Thymus (tissue), 11 donors: ENCODE data around the gene PRKAG3. TPM values are rescaled to one million over a fixed set of nuclear protein-coding genes. Genes with fewer than 3 reads are reported as not detected.

Source experiments
- DNase-seq, 9 donors: peaks; one replicate each; pipeline ENCODE4 v3.0.0-alpha.2; 2013; ENCODE audit warnings: low spot score in 9 of 9, low read depth in 6 of 9, missing footprints in 1 of 9
- H3K27ac ChIP-seq, 2 donors: one replicate each; pipeline ENCODE4 v1.5.1; 2013; ENCODE audit warnings: control low read depth in 1 of 2, low read depth in 1 of 2, low read length in 1 of 2, mild to moderate bottlenecking in 1 of 2, moderate library complexity in 1 of 2
- H3K27me3 ChIP-seq, 2 donors: one replicate each; pipeline ENCODE4 v1.5.1; 2013; ENCODE audit warnings: low read length in 1 of 2; ENCODE audit not compliant: control insufficient read depth in 2 of 2, insufficient read depth in 1 of 2
- H3K36me3 ChIP-seq, 2 donors: one replicate each; pipeline ENCODE4 v1.5.1; 2013; ENCODE audit warnings: low read length in 1 of 2, mild to moderate bottlenecking in 1 of 2, moderate library complexity in 1 of 2; ENCODE audit not compliant: control insufficient read depth in 2 of 2, insufficient read depth in 2 of 2
- H3K4me1 ChIP-seq, 2 donors: one replicate each; pipeline ENCODE4 v1.5.1; 2013; ENCODE audit warnings: low read length in 2 of 2; ENCODE audit not compliant: control insufficient read depth in 2 of 2, insufficient read depth in 2 of 2
- H3K4me3 ChIP-seq, 2 donors: one replicate each; pipeline ENCODE4 v1.5.1; 2013; ENCODE audit warnings: low read length in 2 of 2, control low read depth in 1 of 2, mild to moderate bottlenecking in 1 of 2
- H3K9me3 ChIP-seq, 2 donors: one replicate each; pipeline ENCODE4 v1.5.1; 2013; ENCODE audit warnings: low read length in 1 of 2, mild to moderate bottlenecking in 1 of 2; ENCODE audit not compliant: control insufficient read depth in 2 of 2, insufficient read depth in 1 of 2
- WGBS: extraction: QIAGEN DNeasy Blood & Tissue Kit; methylation state at CpG from one replicate; pipeline ENCODE4 v1.1.7; 2013; 5-methylcytosine and 5-hydroxymethylcytosine counted together
- polyA plus RNA-seq: library from polyadenylated mRNA; stranded (reverse); fragments of 200-250 nt; gene quantifications from one replicate; pipeline ENCODE4 v1.2.3, GENCODE V29; 2013
- total RNA-seq: library from RNA; stranded (reverse); fragments of 120-200 nt; gene quantifications from one replicate; pipeline ENCODE4 v1.2.4, GENCODE V29; 2013
- donor health status: healthy.

PRKAG3 gene
- total and polyA plus RNA-seq, 2 donors, result 0.07 TPM; not detected in 1

GRCh38 chr2:218865999-218866398 is 34.4 kb upstream of the PRKAG3 start:
- H3K27me3 ChIP-seq, result peaks cover 26 to 93% of the 10 kb centered on the region in 2 donors
- WGBS, result 67% methylated on average over 6 of the region's 6 CpGs
- H3K27ac ChIP-seq, result no peak overlapping the region
- no peaks in the 10 kb centered on the region for H3K36me3 ChIP-seq
- no peak overlapping the region for H3K4me3 ChIP-seq
- DNase-seq, result no peak
- no peaks in the 10 kb centered on the region for H3K9me3 ChIP-seq
- peaks cover 0 to 3% of the 10 kb centered on the region in 2 donors for H3K4me1 ChIP-seq

- no peak overlapping the region for H3K4me3 ChIP-seq
- peaks cover 0 to 3% of the 10 kb centered on the region in 2 donors for H3K9me3 ChIP-seq
- H3K27ac ChIP-seq, result no peak overlapping the region
- H3K4me1 ChIP-seq, result peaks cover 0 to 5% of the 10 kb centered on the region in 2 donors
- H3K27me3 ChIP-seq, result peaks cover 26 to 93% of the 10 kb centered on the region in 2 donors
- 93% methylated on average over 4 of the region's 4 CpGs for WGBS
- no peak for DNase-seq
- H3K36me3 ChIP-seq, result no peaks in the 10 kb centered on the region
Measured at GRCh38 chr2:218865396-218865795, 33.8 kb upstream of the PRKAG3 start.

GRCh38 chr2:218863021-218863520 is 31.5 kb upstream of the PRKAG3 start:
- no peak for DNase-seq
- WGBS, result 89% methylated on average over 3 of the region's 3 CpGs
- Histone ChIP-seq H3K9me3 (peaks cover 0 to 9% of the 10 kb centered on the region in 2 donors), H3K36me3 (no peaks in the 10 kb centered on the region), H3K27me3 (peaks cover 38 to 94% of the 10 kb centered on the region in 2 donors), H3K4me3 (no peak overlapping the region), H3K4me1 (peaks cover 2 to 9% of the 10 kb centered on the region in 2 donors), H3K27ac (no peak overlapping the region)

DNA sequence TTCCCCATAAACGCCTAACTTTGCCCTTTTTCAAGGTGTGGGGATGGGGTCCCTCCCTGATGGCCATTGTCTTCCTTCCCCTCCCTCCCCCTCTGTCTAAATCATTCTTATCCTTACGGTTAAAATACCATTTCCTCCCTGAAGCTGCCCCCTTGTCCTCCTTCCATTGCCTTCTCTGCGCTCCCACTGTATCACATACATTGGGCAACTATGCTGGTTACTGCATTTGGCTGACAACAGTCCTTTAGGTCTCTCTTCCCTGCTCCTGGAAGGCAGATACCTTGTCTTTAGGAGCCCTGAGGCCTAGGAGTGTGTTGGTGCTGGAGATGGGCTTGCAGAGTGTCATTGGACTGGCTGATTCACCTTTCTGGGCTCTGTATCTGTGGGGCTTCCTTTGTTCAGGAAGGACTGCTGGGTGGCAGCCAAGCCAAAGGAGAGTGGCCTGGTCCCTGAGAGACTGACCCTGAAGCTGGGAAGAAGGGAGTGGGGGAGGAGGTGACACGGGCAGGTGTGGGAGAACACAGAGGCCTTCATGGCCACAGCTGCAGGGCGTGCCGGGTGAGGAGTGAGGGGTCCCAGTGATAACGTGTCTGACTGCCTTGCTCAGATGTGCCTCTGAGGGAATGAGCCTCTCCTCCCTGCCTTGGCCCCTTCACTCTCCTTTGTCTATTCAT is 30.2 kb upstream of the PRKAG3 start:
- Histone ChIP-seq H3K36me3 (no peaks in the 10 kb centered on the region), H3K27me3 (peaks cover 50 to 94% of the 10 kb centered on the region in 2 donors), H3K27ac (no peak overlapping the region), H3K4me3 (no peak overlapping the region), H3K4me1 (peaks cover 2 to 9% of the 10 kb centered on the region in 2 donors), H3K9me3 (peaks cover 0 to 9% of the 10 kb centered on the region in 2 donors)
- 65% methylated on average over 7 of the region's 7 CpGs for WGBS
- DNase-seq, result no peak

DNA sequence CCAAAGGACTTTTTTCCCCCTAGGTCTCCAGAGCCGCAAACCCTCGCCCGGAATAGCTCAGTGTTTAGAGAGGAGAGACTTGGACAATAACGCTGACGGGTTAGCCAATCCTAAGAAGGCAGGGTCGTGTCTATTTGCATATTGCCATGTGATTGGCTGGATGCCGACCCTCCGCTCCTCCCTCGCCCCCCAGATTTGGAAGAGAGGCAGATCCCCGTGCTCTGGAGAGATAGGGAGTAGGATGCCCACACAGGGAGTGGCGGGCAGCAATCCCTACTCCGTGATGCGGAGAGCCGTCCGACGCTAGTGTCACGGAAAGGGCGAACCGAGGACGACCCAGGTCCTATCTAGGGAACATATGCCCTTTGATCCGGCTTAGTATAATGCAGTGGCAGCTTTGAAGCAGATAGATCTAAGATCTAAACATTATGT is 29.4 kb upstream of the PRKAG3 start:
- WGBS, result 3% methylated on average over 21 of the region's 21 CpGs
- peaks cover 50 to 94% of the 10 kb centered on the region in 2 donors for H3K27me3 ChIP-seq
- DNase-seq, result peak in 6 of 9 donors; percentile 24 to 72 (median 42)
- peaks cover 2 to 14% of the 10 kb centered on the region in 2 donors for H3K4me1 ChIP-seq
- H3K9me3 ChIP-seq, result peaks cover 0 to 9% of the 10 kb centered on the region in 2 donors
- no peak overlapping the region for H3K27ac ChIP-seq
- H3K36me3 ChIP-seq, result no peaks in the 10 kb centered on the region
- no peak overlapping the region for H3K4me3 ChIP-seq

DNA sequence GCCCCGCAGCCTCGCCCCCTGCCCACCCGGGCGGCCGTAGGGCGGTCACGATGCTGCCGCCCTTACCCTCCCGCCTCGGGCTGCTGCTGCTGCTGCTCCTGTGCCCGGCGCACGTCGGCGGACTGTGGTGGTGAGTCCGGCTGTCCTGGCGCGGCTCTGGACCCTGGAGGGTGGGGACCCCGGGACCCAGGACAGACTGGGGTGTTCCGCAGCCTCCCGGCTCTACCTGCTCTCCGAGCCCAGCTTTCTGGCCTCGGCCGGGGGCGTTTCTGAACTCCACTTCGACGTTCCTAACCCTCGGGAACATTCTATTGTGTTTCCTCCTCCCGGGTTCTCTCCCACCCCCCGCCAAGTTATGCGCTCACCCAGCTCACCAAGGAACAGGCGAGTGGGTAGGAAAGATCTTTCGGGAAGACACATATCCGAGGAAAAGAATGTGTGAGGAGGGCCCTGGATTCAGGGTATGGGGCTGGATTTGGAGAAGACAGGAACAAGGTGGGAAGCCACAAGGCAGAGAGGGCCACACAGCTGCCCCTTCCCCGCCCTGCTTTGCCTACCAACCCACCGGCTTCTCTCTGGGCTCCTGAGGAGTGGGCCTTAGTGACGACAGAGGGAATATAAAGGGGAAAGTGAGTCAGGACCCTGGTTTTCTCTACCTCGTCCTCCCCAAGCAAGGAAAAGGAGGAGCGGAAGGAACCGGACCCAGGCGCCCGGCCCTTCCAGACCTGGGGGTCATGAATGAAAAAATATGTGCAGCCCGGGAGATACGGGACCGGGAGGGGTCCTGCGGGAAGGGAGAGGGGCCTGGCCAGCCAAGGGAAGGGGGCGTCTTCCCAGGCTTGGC is 28.6 kb upstream of the PRKAG3 start:
- Histone ChIP-seq H3K27me3 (peaks cover 52 to 96% of the 10 kb centered on the region in 2 donors), H3K9me3 (peaks cover 0 to 9% of the 10 kb centered on the region in 2 donors), H3K4me3 (peak overlapping the region in 1 of 2 donors; percentile 21), H3K27ac (no peak overlapping the region), H3K36me3 (no peaks in the 10 kb centered on the region), H3K4me1 (peaks cover 2 to 14% of the 10 kb centered on the region in 2 donors)
- DNase-seq, result no peak
- WGBS, result 7% methylated on average over 47 of the region's 47 CpGs

DNA sequence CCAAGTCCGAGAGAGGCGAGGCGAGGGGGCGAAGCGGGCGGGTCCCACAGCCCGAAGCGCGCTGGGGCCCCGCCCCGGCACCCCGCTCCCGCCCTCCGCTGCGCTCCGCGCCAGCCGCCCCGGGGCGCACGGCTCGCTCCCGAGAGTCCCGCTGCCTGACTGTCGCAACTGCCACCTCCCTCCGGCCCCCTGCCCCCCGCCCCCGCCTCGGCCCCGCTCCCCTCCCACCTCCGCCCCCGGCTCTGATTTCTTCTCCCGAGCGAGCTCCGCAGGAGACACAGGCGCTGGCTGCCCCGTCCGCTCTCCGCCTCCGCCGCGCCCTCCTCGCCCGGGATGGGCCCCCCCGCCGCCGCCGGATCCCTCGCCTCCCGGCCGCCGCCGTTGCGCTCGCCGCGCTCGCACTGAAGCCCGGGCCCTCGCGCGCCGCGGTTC is 28.0 kb upstream of the PRKAG3 start, which contains the start of gene WNT6:
WNT6 (plus strand) TSS at position 250 of the 432 bp plus-strand sequence. CDS start 233 bp downstream, outside the sequence.
- H3K27me3 ChIP-seq, result peaks cover 55 to 96% of the 10 kb centered on the region in 2 donors
- H3K9me3 ChIP-seq, result peaks cover 0 to 9% of the 10 kb centered on the region in 2 donors
- H3K36me3 ChIP-seq, result no peaks in the 10 kb centered on the region
- H3K27ac ChIP-seq, result no peak within 1 kb of the TSS
- WGBS, result 2% methylated on average over 64 of the region's 64 CpGs
- peak within 1 kb of the TSS in 1 of 2 donors; percentile 21 for H3K4me3 ChIP-seq
- H3K4me1 ChIP-seq, result peaks cover 2 to 14% of the 10 kb centered on the region in 2 donors
- no peak for DNase-seq

GRCh38 chr2:218858671-218859555 is 27.3 kb upstream of the PRKAG3 start:
- no peak for DNase-seq
- Histone ChIP-seq H3K27me3 (peaks cover 57 to 97% of the 10 kb centered on the region in 2 donors), H3K9me3 (peaks cover 0 to 9% of the 10 kb centered on the region in 2 donors)

More at GRCh38 chr2:218858671-218859555, 27.3 kb upstream of the PRKAG3 start:
- WGBS, result 5% methylated on average over 51 of the region's 51 CpGs
- H3K27ac ChIP-seq, result no peak overlapping the region
- peak overlapping the region in 1 of 2 donors; percentile 10 for H3K4me3 ChIP-seq
- no peaks in the 10 kb centered on the region for H3K36me3 ChIP-seq
- H3K4me1 ChIP-seq, result peaks cover 2 to 14% of the 10 kb centered on the region in 2 donors
